Thyroid gland (tissue), 4 donors: Measurements from ENCODE around the gene CHDH.

ENCODE experiments used
- CTCF ChIP-seq, 6 experiments: fragments of 200-600 bp in 3 of 6; fragments of 450-650 bp in 3 of 6; sonication (generic) in 3 of 6; IDR thresholded peaks; one replicate each; pipeline ENCODE4 v1.5.1; 2016 to 2019; ENCODE audit warnings: antibody characterized with exemption in 6 of 6, mild to moderate bottlenecking in 2 of 6, inconsistent platforms in 1 of 6, moderate library complexity in 1 of 6
- POLR2A ChIP-seq, 2 donors: fragments of 450-650 bp; IDR thresholded peaks; one replicate each; pipeline ENCODE4 v1.6.1; 2017; ENCODE audit warnings: antibody characterized with exemption in 2 of 2, mild to moderate bottlenecking in 2 of 2, moderate library complexity in 1 of 2

GRCh38 chr3:53763353-53763752, 82.9 kb downstream of the CHDH start:
- TF ChIP-seq POLR2A (IDR thresholded peaks at IDR 0.05) (no peak), CTCF (IDR thresholded peaks at IDR 0.05) (no peak)
